Measurements from ENCODE around the gene IRF1. TPM values are rescaled to one million over a fixed set of nuclear protein-coding genes. Genes with fewer than 3 reads are reported as not detected.
A peak's percentile ranks its signal among the peaks of the same experiment; 100 is the strongest.
"Not testable (repeated sequence)": the region's sequence is repeated elsewhere in the genome, so short reads cannot be mapped to it uniquely, and the experiment has no call there.

IRF1 gene
- total RNA-seq, 2 donors from 2014 or later, result 125 to 174 TPM

GRCh38 chr5:132486318-132487094 is 4.1 kb downstream of the IRF1 start:
- Mint-ChIP-seq H3K4me1 (peaks cover 36% of the 10 kb centered on the region), H3K9me3 (no peaks in the 10 kb centered on the region), H3K4me3 (peak overlapping the region; percentile 96), H3K27me3 (no peaks in the 10 kb centered on the region), H3K36me3 (ENCODE audit: low read depth) (peaks cover 94% of the 10 kb centered on the region), H3K27ac (peak overlapping the region; percentile 98)
- no peak for ATAC-seq (replicated peaks)

- Mint-ChIP-seq H3K36me3 (ENCODE audit: low read depth) (peaks cover 95% of the 10 kb centered on the region), H3K27me3 (no peaks in the 10 kb centered on the region), H3K4me3 (peak overlapping the region; percentile 96), H3K9me3 (no peaks in the 10 kb centered on the region), H3K4me1 (peaks cover 44% of the 10 kb centered on the region), H3K27ac (peak overlapping the region; percentile 98)
- ATAC-seq (replicated peaks), result no peak
Measured at GRCh38 chr5:132485641-132486317, 4.8 kb downstream of the IRF1 start.

- peak overlapping the region; percentile 98 for H3K27ac Mint-ChIP-seq
Measured at GRCh38 chr5:132484876-132485640, 5.5 kb downstream of the IRF1 start.

GRCh38 chr5:132484391-132484725 is 6.2 kb downstream of the IRF1 start:
- Mint-ChIP-seq H3K27ac (peak overlapping the region; percentile 75), H3K36me3 (ENCODE audit: low read depth) (peaks cover 81% of the 10 kb centered on the region), H3K4me1 (peaks cover 51% of the 10 kb centered on the region), H3K9me3 (no peaks in the 10 kb centered on the region), H3K4me3 (peak overlapping the region; percentile 96), H3K27me3 (no peaks in the 10 kb centered on the region)
- no peak for ATAC-seq (replicated peaks)

More at GRCh38 chr5:132484876-132485640, 5.5 kb downstream of the IRF1 start:
- Mint-ChIP-seq H3K36me3 (ENCODE audit: low read depth) (peaks cover 88% of the 10 kb centered on the region), H3K4me3 (peak overlapping the region; percentile 96), H3K4me1 (peaks cover 44% of the 10 kb centered on the region)
- H3K27me3 Mint-ChIP-seq; ATAC-seq (replicated peaks); H3K9me3 Mint-ChIP-seq: not testable (repeated sequence)

- Mint-ChIP-seq H3K4me3 (peak overlapping the region; percentile 96), H3K27me3 (no peaks in the 10 kb centered on the region), H3K4me1 (peaks cover 56% of the 10 kb centered on the region), H3K9me3 (no peaks in the 10 kb centered on the region), H3K36me3 (ENCODE audit: low read depth) (peaks cover 75% of the 10 kb centered on the region), H3K27ac (peak overlapping the region; percentile 75)
- no peak for ATAC-seq (replicated peaks)
Measured at GRCh38 chr5:132483661-132484390, 6.7 kb downstream of the IRF1 start.

GRCh38 chr5:132483101-132483500 is 7.5 kb downstream of the IRF1 start:
- Mint-ChIP-seq H3K27me3 (no peaks in the 10 kb centered on the region), H3K4me3 (no peak overlapping the region), H3K36me3 (ENCODE audit: low read depth) (peaks cover 68% of the 10 kb centered on the region), H3K9me3 (no peaks in the 10 kb centered on the region), H3K4me1 (peaks cover 62% of the 10 kb centered on the region), H3K27ac (peak overlapping the region; percentile 72)
- ATAC-seq (replicated peaks), result no peak

- peaks cover 54% of the 10 kb centered on the region for H3K4me1 Mint-ChIP-seq
- peak overlapping the region; percentile 26 for H3K4me3 Mint-ChIP-seq
- peak overlapping the region; percentile 61 for H3K27ac Mint-ChIP-seq
- H3K27me3 Mint-ChIP-seq, result no peaks in the 10 kb centered on the region
- peak; percentile 28 for ATAC-seq (replicated peaks)
- H3K36me3 Mint-ChIP-seq (ENCODE audit: low read depth), result peaks cover 54% of the 10 kb centered on the region
- H3K9me3 Mint-ChIP-seq, result no peaks in the 10 kb centered on the region
Measured at GRCh38 chr5:132481596-132482211, 8.9 kb downstream of the IRF1 start.

- peaks cover 47% of the 10 kb centered on the region for H3K4me1 Mint-ChIP-seq
- peaks cover 47% of the 10 kb centered on the region for H3K36me3 Mint-ChIP-seq (ENCODE audit: low read depth)
- peak overlapping the region; percentile 26 for H3K4me3 Mint-ChIP-seq
- H3K9me3 Mint-ChIP-seq, result no peaks in the 10 kb centered on the region
- peak overlapping the region; percentile 61 for H3K27ac Mint-ChIP-seq
- no peaks in the 10 kb centered on the region for H3K27me3 Mint-ChIP-seq
- ATAC-seq (replicated peaks), result peak; percentile 9
Measured at GRCh38 chr5:132480893-132481595, 9.5 kb downstream of the IRF1 start.

GRCh38 chr5:132480546-132480892 is 10.1 kb downstream of the IRF1 start:
- ATAC-seq (replicated peaks), result no peak
- Mint-ChIP-seq H3K9me3 (no peaks in the 10 kb centered on the region), H3K4me3 (no peak overlapping the region), H3K27me3 (no peaks in the 10 kb centered on the region), H3K36me3 (ENCODE audit: low read depth) (peaks cover 42% of the 10 kb centered on the region), H3K4me1 (peaks cover 42% of the 10 kb centered on the region), H3K27ac (peak overlapping the region; percentile 61)

GRCh38 chr5:132480042-132480441 is 10.5 kb downstream of the IRF1 start:
- H3K36me3 Mint-ChIP-seq (ENCODE audit: low read depth), result peaks cover 37% of the 10 kb centered on the region
- no peaks in the 10 kb centered on the region for H3K9me3 Mint-ChIP-seq
- no peaks in the 10 kb centered on the region for H3K27me3 Mint-ChIP-seq
- peak overlapping the region; percentile 69 for H3K27ac Mint-ChIP-seq
- no peak for ATAC-seq (replicated peaks)
- peak overlapping the region; percentile 7 for H3K4me3 Mint-ChIP-seq
- peaks cover 41% of the 10 kb centered on the region for H3K4me1 Mint-ChIP-seq

- H3K4me3 Mint-ChIP-seq, result peak overlapping the region; percentile 7
- peak overlapping the region; percentile 69 for H3K27ac Mint-ChIP-seq
- peaks cover 45% of the 10 kb centered on the region for H3K4me1 Mint-ChIP-seq
- no peaks in the 10 kb centered on the region for H3K9me3 Mint-ChIP-seq
- no peaks in the 10 kb centered on the region for H3K27me3 Mint-ChIP-seq
- peak; percentile 61 for ATAC-seq (replicated peaks)
- H3K36me3 Mint-ChIP-seq (ENCODE audit: low read depth), result peaks cover 30% of the 10 kb centered on the region
Measured at GRCh38 chr5:132479111-132479951, 11.2 kb downstream of the IRF1 start.

- Mint-ChIP-seq H3K36me3 (ENCODE audit: low read depth) (peaks cover 21% of the 10 kb centered on the region), H3K27ac (peak overlapping the region; percentile 69), H3K27me3 (no peaks in the 10 kb centered on the region), H3K9me3 (no peaks in the 10 kb centered on the region), H3K4me1 (peaks cover 41% of the 10 kb centered on the region), H3K4me3 (no peak overlapping the region)
- ATAC-seq (replicated peaks), result no peak
Measured at GRCh38 chr5:132478366-132478871, 12.2 kb downstream of the IRF1 start.

All from activated T-helper 17 cell treated with anti-CD3 and anti-CD28 coated beads, Interleukin-2, amount 50 U/mL, for 72 hours (primary cell).